ENCODE data around the gene VPS25. TPM values are rescaled to one million over a fixed set of nuclear protein-coding genes. Genes with fewer than 3 reads are reported as not detected.
A peak's percentile ranks its signal among the peaks of the same experiment; 100 is the strongest.

The VPS25 gene
- total RNA-seq, 2 donors from 2014 or later, result 17.8 to 23.9 TPM

GRCh38 chr17:42743595-42744282, 29.5 kb upstream of the VPS25 start:
- H3K27me3 ChIP-seq, result no peaks in the 10 kb centered on the region
- peaks cover 28% of the 10 kb centered on the region for H3K4me1 ChIP-seq
- 44 to 46% methylated on average over 10 of the region's 10 CpGs for WGBS, 2 donors
- H3K9me3 ChIP-seq, result no peaks in the 10 kb centered on the region
- no peak for ATAC-seq
- H3K4me3 ChIP-seq, result peak overlapping the region; percentile 28 to 37
- TF ChIP-seq CTCF (IDR thresholded peaks at IDR 0.05) (no peak), POLR2A (IDR thresholded peaks at IDR 0.05) (no peak)
- no peaks in the 10 kb centered on the region for H3K36me3 ChIP-seq (replicated peaks in 1 of 2; ENCODE audit: insufficient read depth in 1 of 2, low read depth in 2 of 2)
- intact Hi-C loops (cut with DNase I), result no loop called here
- H3K27ac ChIP-seq, result peak overlapping the region; percentile 80 to 94 (median 88)
- no peak for DNase-seq

- ATAC-seq, result peak; percentile 88
- intact Hi-C loops (cut with DNase I), result no loop called here
- H3K4me1 ChIP-seq, result peaks cover 28% of the 10 kb centered on the region
- H3K4me3 ChIP-seq, result peak overlapping the region; percentile 28 to 37
- H3K27me3 ChIP-seq, result no peaks in the 10 kb centered on the region
- peak overlapping the region; percentile 80 to 94 (median 88) for H3K27ac ChIP-seq
- H3K36me3 ChIP-seq (replicated peaks in 1 of 2; ENCODE audit: insufficient read depth in 1 of 2, low read depth in 2 of 2), result no peaks in the 10 kb centered on the region
- H3K9me3 ChIP-seq, result no peaks in the 10 kb centered on the region
- TF ChIP-seq POLR2A (IDR thresholded peaks at IDR 0.05), result no peak
- 0 to 1% methylated on average over 18 to 30 of the region's 32 CpGs for WGBS, 2 donors
- DNase-seq, result peak; percentile 76 to 83 (median 82)
These were observed 28.9 kb upstream of the VPS25 start for GRCh38 chr17:42744283-42744805.

- ATAC-seq (peak; percentile 96), DNase-seq (peak; percentile 89 to 93 (median 92))
- WGBS, 2 donors, result 6 to 15% methylated on average over 21 to 30 of the region's 50 CpGs
- H3K9me3 ChIP-seq, result no peaks in the 10 kb centered on the region
- intact Hi-C loops (cut with DNase I), result no loop called here
- TF ChIP-seq CTCF (IDR thresholded peaks at IDR 0.05) (peak in 4 of 7 experiments; percentile 26 to 38 (median 31)), POLR2A (IDR thresholded peaks at IDR 0.05) (peak; percentile 50 to 85 (median 76))
- no peaks in the 10 kb centered on the region for H3K36me3 ChIP-seq (replicated peaks in 1 of 2; ENCODE audit: insufficient read depth in 1 of 2, low read depth in 2 of 2)
- peaks cover 28% of the 10 kb centered on the region for H3K4me1 ChIP-seq
- H3K4me3 ChIP-seq, result peak within 1 kb of the TSS; percentile 28 to 37
- peak within 1 kb of the TSS; percentile 80 to 94 (median 88) for H3K27ac ChIP-seq
- no peaks in the 10 kb centered on the region for H3K27me3 ChIP-seq
These were observed 28.2 kb upstream of the VPS25 start, which contains the start of gene EZH1 for GRCh38 chr17:42744806-42745617. TSS of gene EZH1 (minus strand) at chr17:42745040. CDS start at chr17:42728941, 16,099 bp downstream.

GRCh38 chr17:42748202-42748907, 24.9 kb upstream of the VPS25 start:
- no peaks in the 10 kb centered on the region for H3K9me3 ChIP-seq
- 40 to 46% methylated on average over 7 of the region's 7 CpGs for WGBS, 2 donors
- H3K27ac ChIP-seq, result no peak overlapping the region
- H3K4me1 ChIP-seq, result peaks cover 16% of the 10 kb centered on the region
- no peaks in the 10 kb centered on the region for H3K36me3 ChIP-seq (replicated peaks in 1 of 2; ENCODE audit: insufficient read depth in 1 of 2, low read depth in 2 of 2)
- no peaks in the 10 kb centered on the region for H3K27me3 ChIP-seq
- ATAC-seq (no peak), DNase-seq (no peak)
- intact Hi-C loops (cut with DNase I), result no loop called here
- H3K4me3 ChIP-seq, result no peak overlapping the region
- TF ChIP-seq POLR2A (IDR thresholded peaks at IDR 0.05), result no peak
- TF ChIP-seq CTCF (IDR thresholded peaks at IDR 0.05), result no peak

Measured in body of pancreas (tissue), 4 donors.